ENCODE data around the gene TMEM201. TPM values are rescaled to one million over a fixed set of nuclear protein-coding genes. Genes with fewer than 3 reads are reported as not detected.

TMEM201 gene
- total RNA-seq, 4 donors from 2014 or later = 7.0 to 12.4 (median 9.7) TPM

GRCh38 chr1:9663257-9663656 lies 74.5 kb downstream of the TMEM201 start:
- 87 to 91% methylated on average over 6 of the region's 6 CpGs for WGBS, 2 donors
- H3K4me3 ChIP-seq (ENCODE audit: low read depth, poor library complexity, severe bottlenecking) = no peak overlapping the region
- intact Hi-C loops (cut with DNase I; ENCODE audit: low total_unique reads) = no loop called here
- no peak for DNase-seq (ENCODE audit: low spot score in 2 of 2)
- TF ChIP-seq CTCF (IDR thresholded peaks at IDR 0.05) = no peak
- no peak for TF ChIP-seq POLR2A (IDR thresholded peaks at IDR 0.05)

Other genes starting within 250 kb of the TMEM201 start
- gene SLC25A33, start 49.4 kb upstream of the TMEM201 start, total RNA-seq = 1 to 10 TPM; 2.2 to 6.9 (median 4.8) TPM
- 1 to 10 TPM; 4.2 to 5.4 (median 5.0) TPM for gene PIK3CD, start 62.8 kb downstream of the TMEM201 start, total RNA-seq
- 100 to 1,000 TPM; 116 to 174 (median 150) TPM for gene CLSTN1, start 235.1 kb downstream of the TMEM201 start, total RNA-seq